GM21619 (cell line): ENCODE data around the gene PROSER2.
"Not testable (repeated sequence)": the region's sequence is repeated elsewhere in the genome, so short reads cannot be mapped to it uniquely, and the experiment has no call there.

Experiments
- ATAC-seq: cut with Tn5 transposase; IDR thresholded peaks from one replicate; pipeline ENCODE4 v1.9.1; 2021; ENCODE audit not compliant: unreplicated experiment

The PROSER2 gene

DNA sequence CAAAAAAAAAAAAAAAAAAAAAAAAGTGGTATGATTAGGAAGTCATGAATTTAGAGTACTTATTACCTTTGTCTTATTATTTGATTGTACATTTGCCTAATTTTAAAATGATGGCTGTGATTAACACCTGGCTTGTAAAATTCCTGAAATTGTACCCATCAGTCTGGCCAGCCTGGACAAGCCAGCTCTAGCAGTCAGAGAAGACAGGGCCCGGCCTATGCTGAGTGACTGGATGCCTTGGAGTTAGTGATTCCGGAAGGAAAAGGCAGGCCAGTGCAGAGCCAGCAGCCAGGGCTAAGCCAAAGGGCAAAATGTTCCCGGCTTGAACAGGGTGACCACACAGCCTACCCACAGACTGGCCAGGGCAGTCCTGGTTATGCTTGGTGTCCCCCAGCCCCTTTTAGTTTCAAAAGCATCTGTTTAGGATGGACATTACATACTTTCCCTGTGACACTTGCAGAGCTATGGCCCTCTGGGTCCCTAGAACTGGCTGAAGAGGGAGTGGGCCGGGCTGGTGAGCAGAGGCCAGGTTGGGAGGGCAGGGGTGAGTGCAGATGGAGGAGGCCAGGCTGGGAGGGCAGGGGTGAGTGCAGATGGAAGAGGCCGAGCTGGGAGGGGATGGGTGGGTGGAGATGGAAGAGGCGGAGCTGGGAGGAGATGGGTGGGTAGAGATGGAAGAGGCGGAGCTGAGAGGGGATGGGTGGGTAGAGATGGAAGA, 61.7 kb downstream of the PROSER2 start:
- ATAC-seq, result no peak

DNA sequence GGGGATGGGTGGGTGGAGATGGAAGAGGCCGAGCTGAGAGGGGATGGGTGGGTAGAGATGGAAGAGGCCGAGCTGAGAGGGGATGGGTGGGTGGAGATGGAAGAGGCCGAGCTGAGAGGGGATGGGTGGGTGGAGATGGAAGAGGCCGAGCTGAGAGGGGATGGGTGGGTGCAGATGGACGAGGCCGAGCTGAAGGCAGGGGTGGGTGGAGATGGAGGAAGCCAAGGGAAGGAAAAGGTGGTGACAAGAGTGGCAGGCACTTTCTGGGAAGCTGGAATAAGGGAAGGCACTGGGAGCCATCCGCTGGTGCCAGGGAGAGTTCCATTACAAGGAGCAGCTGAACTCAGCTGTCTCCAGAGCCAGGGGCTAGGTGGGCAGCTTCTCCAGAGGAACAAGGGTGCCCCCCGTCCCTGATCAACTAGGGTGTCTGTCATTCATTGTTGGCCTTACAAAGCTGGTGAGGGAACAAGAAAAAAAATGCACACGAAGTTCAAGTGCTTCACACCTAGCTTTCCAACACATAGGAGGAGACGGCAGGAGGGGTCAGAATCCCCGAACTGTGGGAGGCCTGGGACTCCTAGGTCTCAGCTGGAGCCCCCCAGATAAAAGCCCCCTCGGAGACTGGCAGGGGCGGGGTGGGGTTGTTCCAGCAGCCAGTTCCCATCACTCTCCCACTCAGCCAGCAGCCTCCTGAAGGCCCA, 62.4 kb downstream of the PROSER2 start:
- no peak for ATAC-seq

DNA sequence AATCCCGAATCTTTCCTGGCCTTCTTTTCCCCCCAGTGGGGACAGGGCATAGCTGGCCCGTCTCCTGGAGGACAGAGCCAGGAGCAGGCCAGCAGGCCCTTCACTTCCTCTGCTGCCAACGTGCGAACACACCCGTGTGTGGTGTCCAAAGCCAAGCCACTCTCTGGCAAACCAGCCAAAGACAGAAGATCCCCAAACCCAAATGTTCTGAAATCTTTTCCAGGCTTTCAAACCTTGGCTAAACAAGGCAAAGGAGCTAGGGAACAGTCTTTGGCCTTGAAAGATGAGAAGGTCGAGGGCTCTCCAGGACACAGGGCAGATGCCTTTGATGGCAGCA, 63.0 kb downstream of the PROSER2 start:
- no peak for ATAC-seq

DNA sequence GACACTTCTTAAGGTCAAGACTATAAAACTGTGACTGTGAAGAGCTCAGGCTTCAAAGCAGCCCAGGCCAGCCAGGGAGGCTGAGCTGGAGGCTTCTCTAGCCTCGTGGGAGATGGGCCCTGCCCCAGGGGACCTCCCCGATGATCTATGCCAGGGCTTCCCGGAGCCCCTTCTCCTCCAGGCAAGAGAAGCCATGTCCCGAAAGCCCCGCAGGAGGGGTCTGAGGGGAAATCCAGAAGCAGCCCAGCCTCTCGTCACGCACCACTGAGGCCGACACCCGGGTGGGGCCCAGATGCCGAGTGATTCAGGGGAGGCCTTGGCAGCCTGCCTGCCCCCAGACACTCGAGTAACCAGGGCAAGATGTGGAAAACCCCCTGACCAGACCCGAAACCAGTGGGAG, 63.7 kb downstream of the PROSER2 start:
- ATAC-seq, result no peak

DNA sequence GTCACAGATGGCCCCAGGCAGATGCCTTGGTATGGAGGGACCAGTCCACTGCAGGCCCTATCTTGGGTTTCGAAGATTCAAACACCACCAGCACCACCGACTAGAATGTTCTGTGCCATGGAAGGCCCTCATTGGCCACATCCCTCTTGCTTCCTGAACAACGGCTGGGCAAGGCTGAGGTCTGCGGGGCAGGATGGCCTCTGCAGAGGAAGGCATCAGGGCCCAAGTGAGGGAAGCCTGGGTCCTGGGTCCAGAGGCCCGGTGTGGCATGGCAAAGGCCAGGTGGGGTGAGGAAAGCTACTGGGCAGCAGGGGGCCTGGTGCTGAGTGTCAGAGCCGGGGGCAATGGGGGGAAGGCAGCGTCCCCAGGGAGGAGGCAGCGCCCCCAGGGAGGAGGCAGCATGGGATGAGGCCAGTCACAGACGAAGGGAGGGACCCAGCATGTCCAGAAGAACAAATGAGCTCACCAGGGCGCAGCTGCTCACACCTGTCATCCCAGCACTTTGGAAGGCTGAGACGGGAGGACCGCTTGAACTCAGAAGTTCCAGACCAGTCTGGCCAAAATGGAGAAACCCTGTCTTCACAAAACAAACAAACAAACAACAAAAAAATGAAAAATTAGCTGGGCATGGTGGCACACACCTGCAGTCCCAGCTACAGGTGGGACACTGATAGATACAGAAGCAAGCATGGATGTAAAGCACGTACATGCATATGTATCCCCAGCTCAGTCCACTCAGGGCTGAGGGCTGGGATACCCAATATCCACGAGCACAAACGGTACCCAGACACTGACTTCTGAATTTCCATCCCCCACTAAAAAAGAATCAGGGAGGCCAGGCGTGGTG, 64.4 kb downstream of the PROSER2 start:
- no peak for ATAC-seq

DNA sequence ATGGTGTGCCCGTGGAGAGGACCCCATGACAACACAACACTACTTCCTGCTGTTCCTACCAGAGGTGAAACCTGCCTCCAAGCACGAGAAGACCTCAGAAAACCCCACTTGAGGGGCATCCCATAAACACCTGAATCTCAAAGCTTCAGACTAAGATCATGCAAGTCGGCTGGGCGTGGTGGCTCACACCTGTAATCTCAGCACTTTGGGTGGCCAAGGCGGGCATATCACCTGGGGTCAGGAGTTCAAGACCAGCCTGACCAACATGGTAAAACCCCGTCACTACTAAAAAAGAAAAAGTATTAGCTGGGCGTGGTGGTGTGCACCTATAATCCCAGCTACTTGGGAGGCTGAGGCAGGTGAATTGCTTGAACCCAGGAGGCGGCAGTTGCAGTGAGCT, 66.1 kb downstream of the PROSER2 start:
- not testable (repeated sequence) for ATAC-seq

DNA sequence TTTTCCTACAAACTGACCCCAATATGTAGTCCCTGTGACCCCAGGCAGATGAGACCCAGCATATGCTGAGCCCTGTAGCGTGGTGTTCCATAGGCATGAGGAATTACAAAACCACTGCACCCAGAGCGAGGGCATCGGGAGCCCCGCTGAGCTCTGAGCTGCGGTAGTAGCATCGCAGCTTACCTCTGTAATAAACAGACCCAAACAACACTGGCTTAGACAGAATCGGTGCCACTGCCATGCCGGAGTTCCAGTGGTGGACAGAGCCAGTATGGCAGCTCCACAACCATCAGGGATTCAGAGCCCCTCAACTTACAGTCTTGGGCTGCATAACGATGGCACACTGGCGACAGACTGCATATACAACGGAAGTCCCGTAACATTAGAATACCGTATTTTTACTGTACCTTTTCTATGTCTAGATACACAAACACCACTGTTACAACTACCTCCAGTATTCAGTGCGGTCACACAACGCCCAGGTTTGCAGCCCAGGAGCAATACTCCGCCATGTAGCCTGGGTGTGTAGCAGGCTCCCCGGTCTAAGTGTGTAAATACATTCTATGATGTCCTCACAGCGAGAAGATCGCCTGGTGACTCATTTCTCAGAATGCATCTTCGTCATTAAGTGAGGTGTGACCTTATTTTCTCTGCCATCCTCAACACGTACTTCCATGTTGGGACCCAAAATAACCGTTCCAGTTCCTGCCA, 68.8 kb downstream of the PROSER2 start:
- no peak for ATAC-seq

DNA sequence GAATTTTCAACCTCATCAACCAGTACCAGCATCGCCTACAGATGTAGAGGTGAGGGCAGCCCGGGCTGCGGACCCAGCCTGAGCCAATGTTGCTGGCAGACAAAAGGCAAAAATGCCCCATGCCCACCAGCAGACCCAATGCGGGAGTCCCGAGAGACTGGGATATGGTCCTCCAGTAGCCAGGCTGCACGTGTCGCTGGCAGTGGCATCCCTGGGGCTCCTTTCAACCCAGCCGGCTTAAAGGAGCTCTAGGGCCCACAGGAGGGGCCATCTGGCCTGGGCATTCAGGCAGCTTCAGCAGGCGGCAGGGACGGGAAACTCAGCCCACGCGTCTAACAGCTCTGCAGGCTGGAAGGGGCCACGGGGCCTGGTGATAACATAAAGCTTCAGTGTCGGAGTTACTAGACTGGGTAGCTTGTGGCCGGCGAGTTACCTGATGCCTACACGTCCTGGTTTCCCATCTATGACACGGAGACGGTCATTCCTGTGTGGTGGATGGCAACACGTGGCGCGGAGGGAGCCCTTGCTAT, 70.7 kb downstream of the PROSER2 start:
- ATAC-seq, result no peak

DNA sequence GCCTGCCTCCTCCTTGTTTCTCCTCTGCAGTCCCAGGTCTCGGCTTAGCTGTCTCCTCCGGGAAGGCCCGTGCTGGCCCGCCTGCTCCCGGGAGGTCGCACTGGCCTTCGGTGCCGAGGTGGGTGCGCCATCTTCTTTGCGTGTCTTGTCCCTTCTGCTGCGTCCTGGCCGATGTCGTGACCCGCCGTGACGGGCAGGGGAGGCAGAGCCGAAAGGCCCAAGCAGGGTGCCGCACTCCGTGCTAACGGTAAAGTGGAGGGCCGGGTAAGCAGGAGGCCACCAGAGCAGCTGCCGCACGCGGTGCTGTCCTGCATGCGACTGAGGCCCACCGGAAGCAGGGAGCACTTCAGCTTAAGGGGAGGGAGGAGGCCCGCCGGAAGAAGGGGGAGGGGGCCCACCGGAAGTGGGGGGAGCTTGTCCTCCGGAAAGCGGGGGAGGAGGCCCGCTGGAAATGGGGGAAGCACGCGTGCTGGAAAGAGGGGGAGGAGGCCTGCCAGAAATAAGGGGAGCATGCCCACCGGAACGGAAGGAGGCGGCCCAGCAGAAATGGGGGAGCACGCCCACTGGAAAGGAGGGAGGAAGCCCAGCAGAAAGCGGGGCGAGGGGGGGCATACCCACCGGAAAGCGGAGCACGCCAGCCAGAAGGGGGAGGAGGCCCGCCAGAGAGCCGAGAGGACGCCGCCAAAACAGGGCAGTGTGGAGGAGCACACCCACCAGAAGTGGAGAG, 71.4 kb downstream of the PROSER2 start:
- no peak for ATAC-seq

DNA sequence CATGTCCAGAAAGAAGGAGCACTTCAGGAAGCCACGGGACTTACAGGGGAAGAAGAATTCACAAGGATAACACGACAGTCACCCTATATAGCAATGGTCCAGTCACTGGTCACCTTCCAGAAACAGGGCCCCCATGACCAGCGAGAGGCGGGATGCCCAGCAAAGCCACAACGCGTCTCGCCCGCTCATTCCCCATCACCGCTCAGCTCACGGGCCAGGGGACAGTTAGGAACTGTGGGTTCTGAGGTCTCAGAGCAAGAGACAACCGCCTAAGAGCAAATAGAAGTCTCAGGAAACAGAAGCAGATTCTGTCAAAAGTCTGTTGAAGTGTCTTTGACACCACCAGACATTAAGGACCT, 71.9 kb downstream of the PROSER2 start:
- no peak for ATAC-seq

DNA sequence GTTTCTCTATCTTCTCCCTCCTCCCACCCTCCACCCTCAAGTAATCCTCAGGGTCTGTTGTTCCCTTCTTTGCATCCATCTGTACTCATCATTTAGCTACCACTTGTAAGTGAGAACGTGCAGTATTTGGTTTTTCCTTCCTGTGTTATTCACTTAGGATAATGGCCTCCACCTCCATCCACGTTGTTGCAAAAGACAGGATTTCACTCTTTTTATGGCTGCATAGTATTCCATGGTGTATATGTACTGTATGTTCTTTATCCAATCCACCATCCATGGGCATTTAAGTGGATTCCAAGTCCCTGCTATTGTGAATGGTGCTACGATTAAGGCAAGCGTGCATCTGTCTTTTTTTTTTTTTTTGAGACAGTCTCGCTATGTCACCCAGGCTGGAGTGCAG, 72.4 kb downstream of the PROSER2 start:
- no peak for ATAC-seq

DNA sequence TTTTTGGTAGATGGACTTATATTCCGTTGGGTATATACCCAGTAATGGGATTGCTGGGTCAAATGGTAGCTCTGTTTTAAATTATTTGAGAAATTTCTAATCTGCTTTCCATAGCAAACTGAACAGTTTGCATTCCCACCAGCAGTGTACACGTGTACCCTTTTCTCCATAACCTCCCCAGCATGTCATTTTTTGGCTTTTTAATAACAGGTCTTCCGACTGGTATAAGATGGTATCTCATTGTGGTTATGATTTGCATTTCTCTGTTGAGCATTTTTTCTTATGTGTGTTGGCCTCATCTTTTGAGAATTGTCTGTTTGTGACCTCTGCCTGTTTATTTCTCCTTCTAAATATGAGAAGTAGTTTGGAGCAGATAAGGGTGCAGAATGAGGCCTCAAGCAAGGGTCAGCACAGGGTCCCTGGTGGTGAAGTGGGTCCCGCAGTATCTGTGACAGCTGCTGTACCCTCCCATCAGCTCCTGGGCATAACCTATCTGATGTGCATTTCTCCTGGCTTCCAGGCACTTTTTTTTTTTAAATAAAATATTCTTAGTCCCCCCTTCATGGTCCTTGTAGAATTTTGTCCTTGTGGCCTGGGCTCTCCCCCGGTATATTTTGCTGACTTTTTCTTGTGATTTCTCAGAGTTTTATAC, 73.5 kb downstream of the PROSER2 start:
- no peak for ATAC-seq

DNA sequence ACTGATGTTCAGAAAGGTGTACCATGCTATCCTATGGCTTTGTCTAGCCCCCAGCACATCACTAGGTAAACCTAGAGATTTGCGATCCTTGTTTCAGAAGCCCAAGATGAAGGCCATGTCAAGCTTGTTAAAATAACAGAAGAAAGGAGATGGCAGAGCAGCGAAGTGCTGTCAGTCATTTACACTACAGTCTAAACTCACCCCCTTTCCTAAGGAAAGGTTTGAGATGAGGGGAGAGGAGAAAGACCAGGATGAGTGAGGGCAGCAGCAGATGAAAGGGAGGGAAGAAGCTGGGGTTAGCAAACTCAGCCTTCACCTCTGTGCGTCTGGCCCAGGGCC, 74.8 kb downstream of the PROSER2 start:
- no peak for ATAC-seq

DNA sequence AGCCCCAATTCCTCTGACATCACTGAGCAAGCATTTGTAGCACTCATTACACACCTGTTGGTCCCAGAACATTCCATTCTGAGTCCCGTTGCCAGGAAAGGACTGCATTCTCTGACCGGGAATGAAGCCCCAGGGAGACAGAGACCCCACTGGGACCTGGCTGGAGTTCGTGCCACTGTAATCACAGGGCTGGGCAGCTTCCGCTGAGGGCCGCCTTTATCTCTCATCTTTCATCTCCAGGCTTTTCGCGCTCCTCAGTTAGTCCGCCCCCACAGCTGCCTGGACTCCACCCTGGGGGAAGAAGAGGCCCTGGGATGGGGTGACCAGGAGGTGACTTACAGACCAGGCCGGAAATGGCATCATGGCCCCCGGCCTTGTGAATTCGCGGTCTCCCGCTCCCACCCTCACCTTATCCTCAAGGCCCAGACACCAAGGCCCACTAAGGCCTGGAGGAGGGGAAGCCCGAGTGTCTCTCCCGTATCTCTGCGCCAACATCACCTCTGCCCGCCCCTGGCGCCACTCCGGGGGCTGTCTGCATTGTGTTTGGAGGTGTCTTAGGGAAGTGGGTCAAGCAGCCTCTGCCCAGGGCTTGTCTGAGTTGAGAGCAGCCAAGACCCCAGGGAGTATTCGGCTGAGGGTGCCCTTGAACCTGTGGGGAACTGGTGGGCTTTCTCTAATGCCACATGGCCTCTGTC, 75.4 kb downstream of the PROSER2 start:
- ATAC-seq, result no peak

DNA sequence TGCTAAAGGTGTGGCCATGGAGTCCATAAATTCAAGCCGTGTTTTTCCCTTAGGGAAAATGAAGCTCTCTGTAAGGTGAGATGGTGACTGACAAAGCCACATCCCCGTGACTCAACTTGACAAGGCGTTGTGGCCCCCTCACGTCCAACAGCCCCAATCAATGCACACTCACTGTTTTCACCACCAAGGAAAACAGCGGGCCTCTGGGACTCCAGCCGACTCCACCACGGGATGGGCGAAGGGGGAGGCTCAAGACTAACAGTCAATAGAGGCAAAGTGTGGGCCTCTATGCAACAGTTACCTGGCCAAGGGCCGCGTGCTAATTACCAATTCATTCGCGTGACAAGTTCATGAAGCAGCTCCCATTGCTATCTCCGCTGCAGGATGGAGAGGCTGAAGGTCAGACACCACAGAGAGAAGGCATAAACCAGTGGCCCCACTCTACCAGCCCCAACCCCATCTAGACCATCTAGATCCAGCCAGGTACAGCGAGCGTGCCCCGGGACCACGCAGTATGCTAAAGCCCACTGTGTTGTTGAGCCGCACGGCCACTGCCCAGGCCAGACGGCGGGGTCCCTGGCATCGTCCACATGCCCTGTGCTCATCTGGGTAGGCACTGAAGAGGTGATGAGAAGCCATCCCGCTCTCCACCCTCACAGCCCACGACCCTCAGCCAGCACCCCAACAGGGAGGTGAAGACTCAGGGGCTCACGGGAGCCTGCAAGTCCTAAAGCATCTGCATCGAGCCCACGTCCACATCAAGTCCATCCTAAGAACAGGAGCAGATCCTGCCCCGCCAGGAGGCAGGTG, 76.1 kb downstream of the PROSER2 start:
- ATAC-seq, result no peak

DNA sequence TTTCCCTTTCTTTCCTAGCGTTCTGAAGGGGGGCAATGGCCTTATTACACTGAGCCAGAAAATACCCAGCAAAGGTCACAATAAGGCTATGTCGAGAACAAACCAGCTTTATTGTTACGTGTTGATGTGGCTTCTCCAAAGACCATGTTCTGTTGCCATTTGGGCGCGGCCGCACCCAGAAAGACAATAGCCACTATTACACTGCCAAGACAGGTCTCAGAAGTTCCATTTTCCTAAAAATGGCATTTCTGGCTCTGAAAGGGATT, 77.8 kb downstream of the PROSER2 start:
- no peak for ATAC-seq

DNA sequence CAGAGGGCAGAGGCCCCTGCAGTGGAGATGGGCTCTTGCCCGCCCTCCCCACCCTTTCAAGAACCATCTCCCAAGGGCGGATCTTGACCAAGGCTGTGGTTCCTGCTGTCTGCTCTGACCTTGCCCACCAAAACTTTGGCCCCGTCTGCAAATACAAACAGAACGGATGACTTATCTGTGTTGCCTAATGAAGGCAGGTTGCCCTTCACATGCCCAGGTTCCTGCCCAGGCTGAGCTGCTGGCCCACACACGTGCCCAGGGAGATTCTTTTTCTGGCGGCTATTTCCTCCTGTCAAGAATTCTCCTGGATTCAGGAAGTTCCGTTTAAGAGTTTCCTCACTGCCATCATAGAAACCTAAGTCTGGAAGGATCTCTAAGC, 78.3 kb downstream of the PROSER2 start:
- no peak for ATAC-seq

DNA sequence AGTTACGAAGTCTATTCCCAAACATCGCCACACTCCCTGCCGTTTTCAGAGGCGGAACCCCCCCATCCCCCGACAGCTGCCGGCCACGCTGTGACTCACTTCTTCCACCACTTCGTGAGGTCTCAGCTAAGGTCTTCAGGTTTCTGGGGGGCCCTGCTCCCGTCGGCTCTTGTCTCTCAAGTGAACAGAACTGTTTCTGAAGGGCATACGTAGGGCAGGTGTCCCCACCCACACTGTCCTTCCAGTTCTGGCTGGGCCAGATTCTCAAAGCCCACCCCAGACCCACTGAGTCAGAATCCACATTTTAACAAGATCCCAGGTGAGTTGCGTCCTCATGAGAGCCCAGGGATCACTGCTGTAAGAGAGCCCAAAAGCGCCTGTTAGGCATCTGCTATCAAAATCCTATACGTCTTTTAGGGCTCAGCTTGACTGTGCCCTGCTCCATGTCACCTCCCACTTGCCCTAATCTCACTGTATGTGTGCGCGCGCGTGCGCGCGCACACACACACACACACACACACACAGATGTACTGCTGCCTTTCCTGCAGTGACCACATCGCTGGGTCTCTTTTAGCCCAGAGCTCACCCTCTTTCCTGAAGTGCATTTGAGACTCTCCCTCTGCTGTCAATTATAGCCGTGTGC, 78.8 kb downstream of the PROSER2 start:
- no peak for ATAC-seq

DNA sequence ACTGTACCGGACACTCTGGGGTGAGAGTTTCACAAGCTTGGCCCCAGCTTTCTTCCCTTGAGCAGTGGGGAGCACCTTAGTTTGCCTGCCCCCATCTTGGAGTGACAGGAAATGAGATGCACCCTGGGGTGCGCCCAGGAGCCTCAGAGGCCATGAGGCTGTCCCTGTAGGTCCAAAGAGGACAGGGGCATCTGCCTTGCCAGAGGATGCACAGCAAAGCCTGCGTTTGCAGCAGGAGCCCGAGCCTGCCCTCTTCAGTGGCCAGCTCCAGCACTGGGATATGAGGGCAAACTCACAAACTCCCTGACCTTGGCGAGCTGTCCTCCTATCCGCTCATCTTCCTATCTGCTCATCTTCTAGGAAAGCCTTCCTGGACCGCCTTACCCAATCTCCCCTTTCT, 79.5 kb downstream of the PROSER2 start:
- ATAC-seq, result no peak
